HepG2 (cell line): ENCODE results near the gene NFATC4.

Experiments used
- ATF2 ChIP-seq: sonication (generic); formaldehyde crosslinking; IDR thresholded peaks from 2 replicates; pipeline ENCODE4 v1.4.0; 2020; ENCODE audit warnings: missing genetic modification reagents
- HNRNPL ChIP-seq: fragments of 200-400 bp; formaldehyde crosslinking; IDR thresholded peaks from 2 replicates; pipeline ENCODE4 v1.6.1; 2017; ENCODE audit warnings: mild to moderate bottlenecking, low read depth, low read length
- MXI1 ChIP-seq: IDR thresholded peaks from 3 replicates; pipeline ENCODE4 v1.6.1; 2012; ENCODE audit warnings: low read depth, low read length, inconsistent platforms, borderline replicate concordance
- POLR2A ChIP-seq, 2 experiments: IDR thresholded peaks; 2 replicates each; pipeline ENCODE4 v1.6.1; 2011; ENCODE audit warnings: low read depth in 2 of 2, low read length in 2 of 2, mild to moderate bottlenecking in 1 of 2, moderate library complexity in 1 of 2; ENCODE audit not compliant: insufficient read depth in 1 of 2
- RARG ChIP-seq: sonication (generic); formaldehyde crosslinking; IDR thresholded peaks from 2 replicates; pipeline ENCODE4 v1.4.0; 2020; ENCODE audit warnings: low read depth, mild to moderate bottlenecking, missing genetic modification reagents
- YY1 ChIP-seq: IDR thresholded peaks from 2 replicates; pipeline ENCODE4 v1.6.1; 2011; ENCODE audit warnings: low read length, low read depth, moderate library complexity, mild to moderate bottlenecking; ENCODE audit not compliant: insufficient read depth, insufficient replicate concordance
- ZFP41 ChIP-seq: sonication (generic); formaldehyde crosslinking; IDR thresholded peaks from 2 replicates; pipeline ENCODE4 v1.4.0; 2020; ENCODE audit warnings: mild to moderate bottlenecking, missing genetic modification reagents, borderline replicate concordance
- ZNF263 ChIP-seq: sonication (generic); formaldehyde crosslinking; IDR thresholded peaks from 2 replicates; pipeline ENCODE4 v1.4.0; 2020; ENCODE audit warnings: missing genetic modification reagents
- TF ChIP-seq, protein P1 (sequence below): sonication (generic); formaldehyde crosslinking; IDR thresholded peaks from 2 replicates; pipeline ENCODE4 v1.4.0; 2020; ENCODE audit warnings: mild to moderate bottlenecking, missing genetic modification reagents
- TF ChIP-seq, protein P2 (sequence below): sonication (generic); formaldehyde crosslinking; IDR thresholded peaks from 2 replicates; pipeline ENCODE4 v1.4.0; 2020; ENCODE audit warnings: missing genetic modification reagents
- TF ChIP-seq, protein P3 (sequence below): IDR thresholded peaks from 2 replicates; pipeline ENCODE4 v1.6.1; 2016; ENCODE audit warnings: low read depth, borderline replicate concordance

DNA sequence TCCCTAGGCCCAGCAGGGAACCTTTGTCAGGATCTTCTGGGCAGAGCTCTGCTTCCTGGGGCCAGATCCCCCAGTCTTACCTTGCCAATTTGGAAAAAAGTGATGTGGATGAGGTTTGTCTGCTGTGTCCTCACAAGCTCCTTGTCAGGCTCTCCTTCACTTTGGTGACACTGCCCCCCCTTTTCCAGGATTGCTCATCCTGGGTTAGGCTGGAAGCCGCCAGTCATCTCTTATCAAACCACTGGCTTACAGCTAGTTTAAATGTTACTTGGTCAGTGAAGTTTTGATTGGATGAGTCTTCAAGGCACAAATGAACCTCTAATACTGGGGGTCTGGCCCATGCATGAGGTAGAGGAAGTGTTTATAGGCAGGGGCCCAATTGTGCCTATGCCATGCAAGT lies 46.1 kb downstream of the NFATC4 start:
- TF ChIP-seq ATF2 (no peak), ZNF263 (CRISPR knock-in tag) (no peak), HNRNPL (no peak), POLR2A (IDR thresholded peaks at IDR 0.05; ENCODE audit: insufficient read depth in 1 of 2, low read depth in 2 of 2, low read length in 2 of 2) (no peak), YY1 (no peak), MXI1 (no peak), RARG (CRISPR knock-in tag) (no peak), ZFP41 (CRISPR knock-in tag) (no peak)
- TF ChIP-seq, protein P1, sequence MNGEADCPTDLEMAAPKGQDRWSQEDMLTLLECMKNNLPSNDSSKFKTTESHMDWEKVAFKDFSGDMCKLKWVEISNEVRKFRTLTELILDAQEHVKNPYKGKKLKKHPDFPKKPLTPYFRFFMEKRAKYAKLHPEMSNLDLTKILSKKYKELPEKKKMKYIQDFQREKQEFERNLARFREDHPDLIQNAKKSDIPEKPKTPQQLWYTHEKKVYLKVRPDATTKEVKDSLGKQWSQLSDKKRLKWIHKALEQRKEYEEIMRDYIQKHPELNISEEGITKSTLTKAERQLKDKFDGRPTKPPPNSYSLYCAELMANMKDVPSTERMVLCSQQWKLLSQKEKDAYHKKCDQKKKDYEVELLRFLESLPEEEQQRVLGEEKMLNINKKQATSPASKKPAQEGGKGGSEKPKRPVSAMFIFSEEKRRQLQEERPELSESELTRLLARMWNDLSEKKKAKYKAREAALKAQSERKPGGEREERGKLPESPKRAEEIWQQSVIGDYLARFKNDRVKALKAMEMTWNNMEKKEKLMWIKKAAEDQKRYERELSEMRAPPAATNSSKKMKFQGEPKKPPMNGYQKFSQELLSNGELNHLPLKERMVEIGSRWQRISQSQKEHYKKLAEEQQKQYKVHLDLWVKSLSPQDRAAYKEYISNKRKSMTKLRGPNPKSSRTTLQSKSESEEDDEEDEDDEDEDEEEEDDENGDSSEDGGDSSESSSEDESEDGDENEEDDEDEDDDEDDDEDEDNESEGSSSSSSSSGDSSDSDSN (CRISPR knock-in tag): no peak
- TF ChIP-seq, protein P2, sequence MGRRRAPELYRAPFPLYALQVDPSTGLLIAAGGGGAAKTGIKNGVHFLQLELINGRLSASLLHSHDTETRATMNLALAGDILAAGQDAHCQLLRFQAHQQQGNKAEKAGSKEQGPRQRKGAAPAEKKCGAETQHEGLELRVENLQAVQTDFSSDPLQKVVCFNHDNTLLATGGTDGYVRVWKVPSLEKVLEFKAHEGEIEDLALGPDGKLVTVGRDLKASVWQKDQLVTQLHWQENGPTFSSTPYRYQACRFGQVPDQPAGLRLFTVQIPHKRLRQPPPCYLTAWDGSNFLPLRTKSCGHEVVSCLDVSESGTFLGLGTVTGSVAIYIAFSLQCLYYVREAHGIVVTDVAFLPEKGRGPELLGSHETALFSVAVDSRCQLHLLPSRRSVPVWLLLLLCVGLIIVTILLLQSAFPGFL (CRISPR knock-in tag): no peak
- TF ChIP-seq, protein P3, sequence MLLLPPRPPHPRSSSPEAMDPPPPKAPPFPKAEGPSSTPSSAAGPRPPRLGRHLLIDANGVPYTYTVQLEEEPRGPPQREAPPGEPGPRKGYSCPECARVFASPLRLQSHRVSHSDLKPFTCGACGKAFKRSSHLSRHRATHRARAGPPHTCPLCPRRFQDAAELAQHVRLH (CRISPR knock-in tag): no peak
